K562 (cell line): ENCODE measurements around the gene RGS21. TPM values are rescaled to one million over a fixed set of nuclear protein-coding genes. Genes with fewer than 3 reads are reported as not detected.

Source experiments
- ATAC-seq: fragments of 200-7000 bp; cut with Tn5 transposase; 3 replicates; pipeline ENCODE4 v1.9.1; 2020; ENCODE audit warnings: moderate library complexity
- BruUV-seq: library from RNA; stranded (reverse); fragments of 400-500 nt; replicated peaks from 2 replicates; lab custom pipeline; 2021; lab: Mats Ljungman, UMichigan
- CTCF ChIA-PET: fragments of 300-600 bp; formaldehyde crosslinking; extraction: SDS; loops from one replicate; lab custom pipeline; 2021; ENCODE audit warnings: low intra/inter-chr PET ratio; lab: Yijun Ruan, JAX
- POLR2A ChIA-PET: fragments of 300-600, 350-650 bp; sonication (Branson Sonifier 250); formaldehyde crosslinking; extraction: SDS; loops from one replicate; lab custom pipeline; 2021; ENCODE audit warnings: antibody characterized with exemption, inconsistent platforms; lab: Yijun Ruan, JAX
- DNase-seq, 4 experiments: peaks; one replicate each; pipeline versions ENCODE4 v3.0.0 to v3.0.0-alpha.2; 2011 to 2018; ENCODE audit warnings: low spot score in 3 of 4, mixed read lengths in 3 of 4; ENCODE audit errors: extremely low read depth in 1 of 4
- FAIRE-seq: peaks from 2 replicates; lab custom pipeline; 2011; peaks lifted over from hg19 to GRCh38; lab: Jason Lieb, UNC
- H2AFZ ChIP-seq: 2 replicates; pipeline ENCODE4 v1.6.0; 2011; ENCODE audit warnings: low read depth, low read length, control low read depth, inconsistent platforms
- H3K27ac ChIP-seq: fragments of 200-600 bp; 3 replicates; pipeline ENCODE4 v1.8.0; 2011; ENCODE audit warnings: low read depth, mild to moderate bottlenecking, control low read depth, inconsistent platforms, low read length, moderate library complexity, mixed read lengths; ENCODE audit errors: extremely low read depth
- H3K27me3 ChIP-seq, 2 experiments: fragments of 300-600 bp in 1 of 2; 2 replicates in 1 of 2; 3 replicates in 1 of 2; pipeline versions ENCODE4 v1.6.0 to v1.8.0; 2011; ENCODE audit warnings: inconsistent platforms in 2 of 2, low read length in 2 of 2, mild to moderate bottlenecking in 1 of 2, mixed read lengths in 1 of 2, moderate library complexity in 1 of 2; ENCODE audit not compliant: control insufficient read depth in 2 of 2, insufficient read depth in 2 of 2
- H3K36me3 ChIP-seq: fragments of 300-600 bp; 3 replicates; pipeline ENCODE4 v1.8.0; 2011; ENCODE audit warnings: mild to moderate bottlenecking, low read length, inconsistent platforms; ENCODE audit not compliant: control insufficient read depth, insufficient read depth
- H3K4me1 ChIP-seq, 2 experiments: fragments of 200-600 bp in 1 of 2; replicated peaks in 1 of 2; 2 replicates in 1 of 2; 3 replicates in 1 of 2; pipeline versions ENCODE4 v1.5.1 to v1.8.0; 2011; ENCODE audit warnings: inconsistent platforms in 2 of 2, low read length in 2 of 2, mild to moderate bottlenecking in 1 of 2, mixed read lengths in 1 of 2, moderate library complexity in 1 of 2; ENCODE audit not compliant: control insufficient read depth in 2 of 2, insufficient read depth in 2 of 2
- H3K4me2 ChIP-seq: 2 replicates; pipeline ENCODE4 v1.6.1; 2011; ENCODE audit warnings: low read length, control low read depth, inconsistent platforms, mixed read lengths; ENCODE audit not compliant: insufficient read depth
- H3K4me3 ChIP-seq: fragments of 200-600 bp; sonication (generic), shearing (Covaris generic); 2 replicates; pipeline ENCODE4 v1.5.1; 2016; ENCODE audit warnings: control low read depth, inconsistent platforms
- H3K79me2 ChIP-seq: fragments of 200-600 bp; 3 replicates; pipeline ENCODE4 v1.8.0; 2011; ENCODE audit warnings: low read length, inconsistent platforms; ENCODE audit not compliant: control insufficient read depth, insufficient read depth
- H3K9ac ChIP-seq, 2 experiments: 2 replicates each; pipeline versions ENCODE4 v1.6.0 to v1.6.1; 2011; ENCODE audit warnings: low read depth in 2 of 2, low read length in 2 of 2, control low read depth in 1 of 2, inconsistent platforms in 1 of 2, mild to moderate bottlenecking in 1 of 2, mixed read lengths in 1 of 2; ENCODE audit not compliant: insufficient read depth in 1 of 2
- H3K9me1 ChIP-seq: one replicate; pipeline ENCODE4 v1.6.0; 2011; ENCODE audit warnings: inconsistent platforms, mild to moderate bottlenecking, low read length, moderate library complexity; ENCODE audit not compliant: control insufficient read depth, insufficient read depth
- H3K9me3 ChIP-seq: replicated peaks from 2 replicates; pipeline ENCODE4 v1.5.1; 2011; ENCODE audit warnings: low read depth, low read length, inconsistent platforms; ENCODE audit not compliant: control insufficient read depth, insufficient read depth
- H4K20me1 ChIP-seq: replicated peaks from 2 replicates; pipeline ENCODE4 v1.6.1; 2011; ENCODE audit warnings: low read length, inconsistent platforms, mixed read lengths; ENCODE audit not compliant: control insufficient read depth, insufficient read depth
- DPF2 ChIP-seq: fragments of 450-650 bp; IDR thresholded peaks from 2 replicates; pipeline ENCODE4 v1.6.1; 2016
- PURB ChIP-seq: sonication (generic); formaldehyde crosslinking; IDR thresholded peaks from 2 replicates; pipeline ENCODE4 v1.9.0; 2021; ENCODE audit warnings: low read depth, mild to moderate bottlenecking, missing genetic modification reagents
- YY1 ChIP-seq, 3 experiments: IDR thresholded peaks; 2 replicates each; pipeline ENCODE4 v1.6.1; 2011; ENCODE audit warnings: low read length in 2 of 3, mild to moderate bottlenecking in 2 of 3, moderate library complexity in 2 of 3, borderline replicate concordance in 1 of 3, control low read depth in 1 of 3, low read depth in 1 of 3; ENCODE audit not compliant: insufficient read depth in 3 of 3, insufficient replicate concordance in 2 of 3, control insufficient read depth in 1 of 3, insufficient read length in 1 of 3; ENCODE audit errors: extremely low read depth in 1 of 3
- in situ Hi-C: fragments of 300-500 bp; cut with MboI; formaldehyde crosslinking; loops from 4 replicates; pipeline ENCODE4 v1.15.0; 2018; ENCODE audit warnings: inconsistent platforms, mixed read lengths
- intact Hi-C: fragments of 100-400 bp; cut with micrococcal nuclease; formaldehyde crosslinking; loops from 2 replicates; pipeline ENCODE4 v1.14.2; 2022
- polyA plus RNA-seq, 8 experiments: library from polyadenylated mRNA; depleted of rRNA in 4 of 8; stranded (reverse) in 5 of 8; unstranded in 3 of 8; fragments of >200 nt; fragmentation: Nextera tagmentation in 2 of 8; fragmentation: Illumina TruSeq in 1 of 8; extraction: Ambion mirVana in 2 of 8; extraction: Trizol in 1 of 8; gene quantifications; 2 replicates each; pipeline versions ENCODE4 v1.2.1 to v1.2.3, GENCODE V29; 2011 to 2014; ENCODE audit warnings: inconsistent platforms in 1 of 8, missing spikeins in 1 of 8
- total RNA-seq, 7 experiments: library from RNA; depleted of rRNA in 6 of 7; stranded (reverse); fragments of >200 nt in 6 of 7; fragmentation: Illumina TruSeq in 2 of 7; extraction: Trizol in 2 of 7; gene quantifications; 2 replicates each; pipeline versions ENCODE4 v1.2.1 to v1.2.3, GENCODE V29; 2011 to 2021; ENCODE audit warnings: low replicate concordance in 1 of 7
- TF ChIP-seq, protein P1 (sequence below): fragments of 250-450 bp; sonication (Bioruptor Pico); IDR thresholded peaks from 2 replicates; pipeline ENCODE4 v1.5.0; 2021; ENCODE audit warnings: mild to moderate bottlenecking, borderline replicate concordance
- TF ChIP-seq, protein P2 (sequence below): fragments of 450-650 bp; IDR thresholded peaks from 2 replicates; pipeline ENCODE4 v1.6.1; 2016; ENCODE audit warnings: antibody characterized with exemption

The RGS21 gene
- total and polyA plus RNA-seq, 9 of the 15 experiments (the other 6 are each of a cell fraction or from before 2014, with no cell fraction given): not detected

DNA sequence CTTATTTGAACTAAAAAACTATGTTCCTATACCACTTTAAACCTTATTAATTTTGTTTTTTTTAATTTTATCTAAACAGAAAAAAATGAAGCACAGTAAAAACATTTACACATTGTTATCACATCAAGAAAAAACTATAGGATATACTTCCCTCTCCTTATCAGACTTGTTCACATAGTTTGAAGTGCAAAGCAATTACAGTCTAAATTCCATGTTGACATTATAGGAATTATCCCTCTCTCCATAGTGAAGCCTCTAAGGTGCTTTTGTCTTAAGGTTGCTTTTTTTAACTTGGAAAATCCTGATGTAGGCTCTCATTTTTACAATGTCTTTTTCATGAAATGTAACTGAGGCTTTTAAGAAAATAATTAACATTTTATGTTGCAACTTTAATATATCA is 85.8 kb downstream of the RGS21 start:
- Histone ChIP-seq H3K4me2 (no peak overlapping the region), H3K9ac (no peak overlapping the region), H3K4me3 (no peak overlapping the region), H3K27ac (no peak overlapping the region), H3K9me3 (0 out of 2 replicates have a peak, but pooled peaks cover 2% of the 10 kb centered on the region), H2AFZ (no peak overlapping the region), H3K9me1 (no peaks in the 10 kb centered on the region), H3K36me3 (no peaks in the 10 kb centered on the region), H3K27me3 (no peaks in the 10 kb centered on the region), H3K4me1 (no peaks in the 10 kb centered on the region), H3K79me2 (no peaks in the 10 kb centered on the region), H4K20me1 (no peaks in the 10 kb centered on the region)
- ChIA-PET CTCF (no interaction called here), POLR2A (no interaction called here)
- intact Hi-C loops (no loop called here), in situ Hi-C loops (no loop called here)
- TF ChIP-seq, protein P1, sequence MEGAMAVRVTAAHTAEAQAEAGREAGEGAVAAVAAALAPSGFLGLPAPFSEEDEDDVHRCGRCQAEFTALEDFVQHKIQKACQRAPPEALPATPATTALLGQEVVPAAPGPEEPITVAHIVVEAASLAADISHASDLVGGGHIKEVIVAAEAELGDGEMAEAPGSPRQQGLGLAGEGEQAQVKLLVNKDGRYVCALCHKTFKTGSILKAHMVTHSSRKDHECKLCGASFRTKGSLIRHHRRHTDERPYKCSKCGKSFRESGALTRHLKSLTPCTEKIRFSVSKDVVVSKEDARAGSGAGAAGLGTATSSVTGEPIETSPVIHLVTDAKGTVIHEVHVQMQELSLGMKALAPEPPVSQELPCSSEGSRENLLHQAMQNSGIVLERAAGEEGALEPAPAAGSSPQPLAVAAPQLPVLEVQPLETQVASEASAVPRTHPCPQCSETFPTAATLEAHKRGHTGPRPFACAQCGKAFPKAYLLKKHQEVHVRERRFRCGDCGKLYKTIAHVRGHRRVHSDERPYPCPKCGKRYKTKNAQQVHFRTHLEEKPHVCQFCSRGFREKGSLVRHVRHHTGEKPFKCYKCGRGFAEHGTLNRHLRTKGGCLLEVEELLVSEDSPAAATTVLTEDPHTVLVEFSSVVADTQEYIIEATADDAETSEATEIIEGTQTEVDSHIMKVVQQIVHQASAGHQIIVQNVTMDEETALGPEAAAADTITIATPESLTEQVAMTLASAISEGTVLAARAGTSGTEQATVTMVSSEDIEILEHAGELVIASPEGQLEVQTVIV: no peak
- TF ChIP-seq, protein P2, sequence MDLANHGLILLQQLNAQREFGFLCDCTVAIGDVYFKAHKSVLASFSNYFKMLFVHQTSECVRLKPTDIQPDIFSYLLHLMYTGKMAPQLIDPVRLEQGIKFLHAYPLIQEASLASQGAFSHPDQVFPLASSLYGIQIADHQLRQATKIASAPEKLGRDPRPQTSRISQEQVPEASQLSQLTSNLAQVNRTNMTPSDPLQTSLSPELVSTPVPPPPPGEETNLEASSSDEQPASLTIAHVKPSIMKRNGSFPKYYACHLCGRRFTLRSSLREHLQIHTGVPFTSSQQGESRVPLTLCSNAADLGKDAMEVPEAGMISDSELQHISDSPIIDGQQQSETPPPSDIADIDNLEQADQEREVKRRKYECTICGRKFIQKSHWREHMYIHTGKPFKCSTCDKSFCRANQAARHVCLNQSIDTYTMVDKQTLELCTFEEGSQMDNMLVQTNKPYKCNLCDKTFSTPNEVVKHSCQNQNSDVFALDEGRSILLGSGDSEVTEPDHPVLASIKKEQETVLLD: no peak
- TF ChIP-seq YY1 (IDR thresholded peaks at IDR 0.05; ENCODE audit: borderline replicate concordance in 1 of 3, control insufficient read depth in 1 of 3, extremely low read depth in 1 of 3, insufficient read depth in 3 of 3, insufficient read length in 1 of 3, insufficient replicate concordance in 2 of 3, low read depth in 1 of 3, low read length in 2 of 3) (no peak), PURB (CRISPR knock-in tag) (no peak), DPF2 (no peak)
- ATAC-seq: no peak
- BruUV-seq: no TSS peak
- DNase-seq: no peak
- FAIRE-seq: no peak
